Fibroblast of skin of abdomen (primary cell): Measurements from ENCODE around the gene NAIF1. TPM values are rescaled to one million over a fixed set of nuclear protein-coding genes. Genes with fewer than 3 reads are reported as not detected.
"Not testable (repeated sequence)": the region's sequence is repeated elsewhere in the genome, so short reads cannot be mapped to it uniquely, and the experiment has no call there.

Experiments
- DNase-seq: peaks from one replicate; pipeline ENCODE4 v3.0.0-alpha.2; 2013
- polyA plus RNA-seq, 2 experiments: library from polyadenylated mRNA; unstranded; fragments of 120-200 nt; gene quantifications; one replicate each; pipeline ENCODE4 v1.2.1, GENCODE V29; 2013; ENCODE audit not compliant: insufficient read length in 2 of 2

Gene NAIF1, protein sequence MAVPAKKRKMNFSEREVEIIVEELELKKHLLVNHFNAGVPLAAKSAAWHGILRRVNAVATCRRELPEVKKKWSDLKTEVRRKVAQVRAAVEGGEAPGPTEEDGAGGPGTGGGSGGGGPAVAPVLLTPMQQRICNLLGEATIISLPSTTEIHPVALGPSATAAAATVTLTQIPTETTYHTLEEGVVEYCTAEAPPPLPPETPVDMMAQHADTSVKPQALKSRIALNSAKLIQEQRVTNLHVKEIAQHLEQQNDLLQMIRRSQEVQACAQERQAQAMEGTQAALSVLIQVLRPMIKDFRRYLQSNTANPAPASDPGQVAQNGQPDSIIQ
- 9.9 TPM for polyA plus RNA-seq (2013, experiment 1 of 2; ENCODE audit: insufficient read length)
- polyA plus RNA-seq (2013, experiment 2 of 2; ENCODE audit: insufficient read length), result 11.0 TPM

DNA sequence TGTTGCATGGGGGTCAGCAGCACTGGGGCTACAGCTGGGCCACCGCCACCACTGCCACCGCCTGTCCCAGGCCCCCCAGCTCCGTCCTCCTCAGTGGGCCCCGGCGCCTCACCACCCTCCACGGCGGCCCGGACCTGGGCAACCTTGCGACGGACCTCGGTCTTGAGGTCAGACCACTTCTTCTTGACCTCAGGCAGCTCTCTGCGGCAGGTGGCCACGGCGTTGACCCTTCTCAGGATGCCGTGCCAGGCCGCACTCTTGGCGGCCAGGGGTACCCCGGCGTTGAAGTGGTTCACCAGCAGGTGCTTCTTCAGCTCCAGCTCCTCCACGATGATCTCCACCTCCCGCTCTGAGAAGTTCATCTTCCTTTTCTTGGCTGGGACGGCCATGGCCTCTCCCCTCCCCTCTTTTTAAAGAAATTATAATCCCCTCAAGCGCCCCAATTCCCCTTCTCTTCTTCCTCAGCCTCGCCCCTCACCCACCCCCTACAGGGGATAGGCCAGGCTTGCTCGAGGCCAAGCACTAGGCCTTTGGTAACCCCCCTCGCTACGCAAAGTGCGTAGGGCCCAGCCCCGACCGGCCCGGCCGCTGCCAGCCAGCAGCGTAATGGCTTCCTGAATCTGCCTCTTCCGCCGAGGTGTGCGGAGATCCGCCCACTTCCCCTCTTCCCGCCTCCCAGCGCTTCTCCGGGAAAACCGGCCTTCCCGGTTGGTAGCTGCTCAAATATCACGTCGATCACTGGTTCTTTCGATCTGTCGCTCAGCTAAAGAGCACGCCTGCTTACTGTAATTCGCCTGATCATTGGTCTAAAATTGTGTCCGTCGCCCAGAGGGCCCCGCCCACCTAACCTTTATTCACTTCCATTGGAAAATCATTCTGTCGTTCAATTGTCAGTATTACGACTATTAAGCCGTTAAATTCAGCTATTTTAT lies at the start of gene NAIF1:
TSS of gene NAIF1 (minus strand) at position 608 of the 932 bp plus-strand sequence. CDS start at position 389, 219 bp downstream.
- peak; percentile 100 for DNase-seq

GRCh38 chr9:128116104-128117083 lies 49.3 kb upstream of the NAIF1 start:
- no peak for DNase-seq

DNA sequence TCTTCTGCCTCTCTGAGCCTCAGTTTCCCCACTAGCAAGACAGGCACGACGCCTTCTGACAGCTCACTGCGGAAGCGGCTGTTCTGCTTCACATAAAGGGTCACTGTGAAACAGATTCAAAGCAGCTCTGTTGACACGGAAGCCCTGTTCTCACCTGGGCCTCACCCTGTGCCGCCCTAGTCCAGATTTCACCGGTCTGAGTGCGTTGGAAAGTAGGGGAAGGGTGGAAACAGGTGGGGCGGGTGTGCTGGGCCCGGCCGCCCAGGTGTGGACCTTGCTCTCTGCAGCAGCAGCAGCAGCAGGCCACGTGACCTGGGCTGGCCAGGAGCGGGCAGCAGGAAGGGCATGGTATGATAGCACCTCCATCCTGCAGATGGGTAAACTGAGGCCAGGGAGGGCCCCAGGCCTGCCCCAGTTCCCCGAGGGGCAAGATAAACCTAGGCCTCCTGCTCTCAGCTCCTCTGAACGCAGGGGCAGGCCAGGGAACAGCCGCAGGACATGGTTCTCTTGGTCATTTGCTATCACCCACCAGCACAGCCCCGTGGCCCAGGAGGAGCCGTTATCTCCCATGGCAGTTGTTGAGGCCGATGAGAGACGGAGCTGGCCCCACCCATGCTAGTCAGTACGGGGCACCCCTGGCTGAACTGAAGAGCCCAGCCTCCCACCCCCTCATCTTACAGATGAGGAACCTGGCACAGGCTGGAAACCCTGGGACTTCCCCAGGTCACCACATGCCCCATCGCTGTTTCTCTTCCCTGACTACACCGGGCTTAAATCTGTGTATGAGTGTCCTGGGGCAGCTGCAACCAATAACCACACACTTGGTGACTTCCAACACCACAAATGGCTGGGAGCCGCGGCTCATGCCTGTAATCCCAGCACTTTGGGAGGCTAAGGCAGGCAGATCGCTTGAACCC lies 48.3 kb upstream of the NAIF1 start:
- no peak for DNase-seq

- no peak for DNase-seq
Measured at GRCh38 chr9:128114326-128115186, 47.4 kb upstream of the NAIF1 start.

DNA sequence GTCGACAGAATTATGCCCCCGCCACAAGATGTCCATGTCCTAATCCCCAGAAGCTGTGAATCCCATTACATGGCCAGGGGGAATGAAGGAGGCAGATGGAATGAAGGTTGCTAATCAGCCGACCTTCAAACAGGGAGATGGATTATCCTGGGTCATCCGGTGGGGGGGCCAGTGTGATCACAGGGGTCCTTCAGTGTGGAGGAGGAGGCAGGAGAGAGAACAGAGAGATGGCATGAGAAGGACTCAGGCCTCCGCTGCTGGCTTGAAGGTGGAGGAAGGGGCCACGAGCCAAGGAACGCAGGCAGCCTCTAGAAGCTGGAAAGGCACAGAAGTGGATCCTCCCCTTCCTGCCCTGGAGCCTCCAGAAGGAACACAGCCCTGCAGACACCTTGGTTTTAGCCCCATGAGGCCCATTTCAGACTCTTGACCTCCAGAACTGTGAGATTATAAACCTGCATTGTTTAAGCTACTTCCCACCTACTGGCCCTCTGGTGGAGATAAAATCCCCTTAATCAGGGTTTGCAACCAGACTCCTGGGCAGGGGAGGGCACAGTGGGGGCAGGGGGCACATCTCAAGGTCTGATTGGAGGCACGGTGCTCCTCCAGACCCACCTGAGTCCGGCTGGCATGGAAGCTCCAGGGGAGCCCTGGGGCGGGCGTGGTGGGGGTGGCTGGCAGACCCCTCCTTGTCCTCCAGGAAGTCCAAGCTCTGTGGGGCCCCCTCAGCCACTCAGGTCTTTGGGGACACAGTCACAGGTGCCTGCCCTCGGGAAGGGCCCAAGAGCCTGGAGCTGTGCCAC lies 46.6 kb upstream of the NAIF1 start:
- no peak for DNase-seq

- DNase-seq, result not testable (repeated sequence)
Measured at GRCh38 chr9:128111726-128112125, 44.6 kb upstream of the NAIF1 start.

DNA sequence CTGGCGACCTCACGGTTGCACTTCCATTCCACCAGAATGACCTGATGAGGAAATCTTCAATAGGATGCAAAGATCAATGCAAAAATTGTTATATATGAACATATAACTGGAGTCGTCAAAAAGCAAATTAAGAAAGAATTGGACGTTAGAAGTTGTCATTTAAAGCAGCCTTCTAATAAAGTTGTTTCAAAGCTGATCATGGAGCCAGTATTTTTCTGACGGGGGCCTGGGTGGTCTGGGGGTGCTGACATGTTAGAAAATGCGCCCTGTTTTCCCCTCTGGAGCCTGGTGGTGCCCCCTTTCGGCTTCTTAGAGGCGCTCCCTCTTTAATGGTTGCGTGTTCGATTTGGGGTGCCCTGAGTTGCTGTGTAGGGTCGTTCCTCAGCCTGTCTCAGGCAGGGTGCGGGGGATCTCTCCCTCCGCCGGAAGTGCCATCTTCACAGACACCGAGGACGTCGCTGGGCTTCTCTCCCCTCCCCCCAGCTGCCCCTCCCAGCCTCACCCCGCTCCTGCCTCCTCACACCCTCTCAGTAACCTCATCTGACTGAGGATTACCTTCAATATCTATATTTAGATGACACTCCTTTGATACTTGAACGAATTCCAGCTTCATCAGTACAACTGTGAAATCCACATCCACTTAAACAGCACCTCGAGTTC lies 42.1 kb upstream of the NAIF1 start:
- DNase-seq, result no peak

DNA sequence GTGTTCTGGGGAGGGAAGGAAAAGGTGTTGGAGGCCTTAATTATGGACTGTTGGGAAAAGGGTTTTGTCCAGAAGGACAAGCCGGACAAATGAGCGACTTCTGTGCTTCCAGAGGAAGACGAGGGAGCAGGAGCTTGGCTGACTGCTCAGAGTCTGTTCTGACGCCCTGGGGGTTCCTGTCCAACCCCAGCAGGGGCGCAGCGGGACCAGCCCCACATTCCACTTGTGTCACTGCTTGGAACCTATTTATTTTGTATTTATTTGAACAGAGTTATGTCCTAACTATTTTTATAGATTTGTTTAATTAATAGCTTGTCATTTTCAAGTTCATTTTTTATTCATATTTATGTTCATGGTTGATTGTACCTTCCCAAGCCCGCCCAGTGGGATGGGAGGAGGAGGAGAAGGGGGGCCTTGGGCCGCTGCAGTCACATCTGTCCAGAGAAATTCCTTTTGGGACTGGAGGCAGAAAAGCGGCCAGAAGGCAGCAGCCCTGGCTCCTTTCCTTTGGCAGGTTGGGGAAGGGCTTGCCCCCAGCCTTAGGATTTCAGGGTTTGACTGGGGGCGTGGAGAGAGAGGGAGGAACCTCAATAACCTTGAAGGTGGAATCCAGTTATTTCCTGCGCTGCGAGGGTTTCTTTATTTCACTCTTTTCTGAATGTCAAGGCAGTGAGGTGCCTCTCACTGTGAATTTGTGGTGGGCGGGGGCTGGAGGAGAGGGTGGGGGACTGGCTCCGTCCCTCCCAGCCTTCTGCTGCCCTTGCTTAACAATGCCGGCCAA lies 41.3 kb upstream of the NAIF1 start:
- no peak for DNase-seq

- no peak for DNase-seq
Measured at GRCh38 chr9:128107468-128108268, 40.5 kb upstream of the NAIF1 start.

- no peak for DNase-seq
Measured at GRCh38 chr9:128106940-128107467, 39.9 kb upstream of the NAIF1 start.

DNA sequence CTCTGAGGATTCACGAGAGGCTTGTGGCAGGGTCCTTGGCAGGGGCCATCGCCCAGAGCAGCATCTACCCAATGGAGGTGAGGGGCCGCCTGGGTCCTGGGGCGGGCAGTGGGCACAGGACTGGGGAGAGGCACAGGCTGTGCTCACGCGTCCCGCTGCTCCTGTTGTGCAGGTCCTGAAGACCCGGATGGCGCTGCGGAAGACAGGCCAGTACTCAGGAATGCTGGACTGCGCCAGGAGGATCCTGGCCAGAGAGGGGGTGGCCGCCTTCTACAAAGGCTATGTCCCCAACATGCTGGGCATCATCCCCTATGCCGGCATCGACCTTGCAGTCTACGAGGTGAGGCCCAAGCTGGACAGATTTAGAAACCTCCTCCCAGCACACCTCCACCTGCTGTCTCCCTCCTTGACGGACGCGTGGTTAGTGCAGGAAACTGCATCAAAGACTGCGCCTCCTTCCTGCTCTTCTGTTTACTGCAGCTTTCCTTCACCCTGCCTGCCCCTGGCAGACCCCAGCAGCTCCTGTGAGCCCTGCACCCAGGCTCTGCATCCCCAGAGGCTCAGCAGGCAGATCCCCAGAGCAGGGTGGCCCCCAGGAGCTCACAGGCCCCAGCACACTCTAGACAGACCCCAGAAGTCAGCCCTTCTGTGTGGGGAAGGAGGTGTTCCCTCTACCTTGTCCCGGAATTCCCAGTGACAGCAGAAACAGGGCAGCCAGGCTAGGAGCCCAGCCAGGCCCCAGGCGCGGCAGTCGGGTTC lies 39.2 kb upstream of the NAIF1 start:
- no peak for DNase-seq

DNA sequence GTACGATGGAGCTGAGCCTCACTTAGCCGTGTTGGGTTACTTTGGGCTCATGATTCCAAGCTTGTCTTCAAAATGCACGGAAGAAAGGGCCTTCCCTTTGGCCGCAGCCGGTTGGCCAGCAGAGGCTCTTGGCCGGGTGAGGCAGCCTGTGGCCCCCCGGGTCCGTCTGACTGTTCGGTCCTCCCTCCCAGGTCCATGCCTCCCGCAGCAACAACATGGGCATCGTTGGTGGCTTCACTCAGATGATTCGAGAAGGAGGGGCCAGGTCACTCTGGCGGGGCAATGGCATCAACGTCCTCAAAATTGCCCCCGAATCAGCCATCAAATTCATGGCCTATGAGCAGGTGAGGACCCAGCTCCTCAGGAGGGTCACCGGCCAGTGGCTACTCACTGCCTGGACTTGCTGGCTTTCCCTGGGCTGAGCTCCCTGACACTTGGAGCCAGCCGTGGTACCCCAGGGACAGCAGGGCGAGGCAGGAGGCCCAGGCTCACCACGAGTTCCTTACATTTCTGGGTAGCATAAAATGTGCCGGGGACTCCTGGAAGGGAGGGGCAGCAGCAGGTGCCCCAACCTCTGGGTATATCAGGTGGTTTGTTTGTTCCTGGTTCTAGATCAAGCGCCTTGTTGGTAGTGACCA lies 38.5 kb upstream of the NAIF1 start:
- no peak for DNase-seq

DNA sequence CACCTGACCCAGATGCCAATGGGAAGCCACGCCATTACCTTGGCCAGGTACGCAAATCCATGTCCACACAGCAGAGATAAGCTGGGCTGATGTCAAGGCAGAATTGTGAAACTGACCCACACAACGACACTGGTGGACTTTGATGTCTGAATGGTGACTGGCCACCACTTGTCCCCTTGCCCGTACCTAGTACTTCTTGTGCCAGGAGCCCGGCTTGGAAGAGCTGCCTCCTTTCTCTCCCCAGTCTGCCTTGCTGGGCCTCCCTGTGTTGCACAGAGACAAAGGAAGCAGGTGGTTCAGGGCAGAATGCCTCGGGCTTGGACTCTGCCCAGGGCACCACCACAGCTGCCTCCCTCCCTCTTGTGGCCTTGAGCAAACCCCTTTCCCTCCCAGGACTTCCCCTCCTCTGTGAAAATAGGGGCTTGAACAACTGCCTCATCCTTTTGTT lies 37.1 kb upstream of the NAIF1 start:
- DNase-seq, result no peak

DNA sequence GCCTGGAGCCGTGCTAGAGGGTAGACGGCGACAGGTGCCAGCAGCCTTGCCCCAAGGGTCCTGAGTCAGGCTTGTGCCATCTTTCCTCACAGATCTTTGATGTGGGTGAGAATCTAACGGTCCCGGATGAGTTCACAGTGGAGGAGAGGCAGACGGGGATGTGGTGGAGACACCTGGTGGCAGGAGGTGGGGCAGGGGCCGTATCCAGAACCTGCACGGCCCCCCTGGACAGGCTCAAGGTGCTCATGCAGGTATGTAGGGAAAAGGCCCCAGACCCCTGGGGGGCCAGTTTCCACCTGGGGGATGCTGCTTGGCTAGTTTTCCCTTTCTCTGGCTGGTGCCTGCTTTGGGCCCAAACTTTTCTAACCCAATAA lies 36.5 kb upstream of the NAIF1 start:
- DNase-seq, result no peak

- no peak for DNase-seq
Measured at GRCh38 chr9:128102861-128103588, 35.9 kb upstream of the NAIF1 start.
